Bronchial epithelial cell (primary cell): ENCODE results near the gene LDLR. TPM values are rescaled to one million over a fixed set of nuclear protein-coding genes. Genes with fewer than 3 reads are reported as not detected.

Experiments
- DNase-seq: peaks from one replicate; pipeline ENCODE4 v3.0.0-alpha.2; 2010; ENCODE audit warnings: low read depth
- FAIRE-seq: peaks from 2 replicates; lab custom pipeline; 2011; peaks lifted over from hg19 to GRCh38; lab: Jason Lieb, UNC
- H3K27me3 ChIP-seq: 2 replicates; pipeline ENCODE4 v1.5.1; 2011; ENCODE audit warnings: low read length; ENCODE audit not compliant: control insufficient read depth, insufficient read depth
- H3K36me3 ChIP-seq: 2 replicates; pipeline ENCODE4 v1.5.1; 2011; ENCODE audit warnings: low read length; ENCODE audit not compliant: control insufficient read depth, insufficient read depth
- H3K4me3 ChIP-seq: 2 replicates; pipeline ENCODE4 v1.5.1; 2011; ENCODE audit warnings: mild to moderate bottlenecking, low read depth, low read length, control low read depth
- total RNA-seq: library from RNA; depleted of rRNA; stranded (reverse); fragments of >200 nt; gene quantifications from 2 replicates; pipeline ENCODE4 v1.2.1, GENCODE V29; 2014
- TF ChIP-seq, protein P1 (sequence below): IDR thresholded peaks from 2 replicates; pipeline ENCODE4 v1.5.1; 2011; ENCODE audit warnings: mild to moderate bottlenecking, moderate library complexity, low read length, control low read depth, inconsistent platforms; ENCODE audit not compliant: insufficient read depth, severe bottlenecking

Gene LDLR
- total RNA-seq, 1 donor from 2014 or later, result 109 TPM

GRCh38 chr19:11046605-11047354 lies 42.5 kb upstream of the LDLR start:
- TF ChIP-seq, protein P1, sequence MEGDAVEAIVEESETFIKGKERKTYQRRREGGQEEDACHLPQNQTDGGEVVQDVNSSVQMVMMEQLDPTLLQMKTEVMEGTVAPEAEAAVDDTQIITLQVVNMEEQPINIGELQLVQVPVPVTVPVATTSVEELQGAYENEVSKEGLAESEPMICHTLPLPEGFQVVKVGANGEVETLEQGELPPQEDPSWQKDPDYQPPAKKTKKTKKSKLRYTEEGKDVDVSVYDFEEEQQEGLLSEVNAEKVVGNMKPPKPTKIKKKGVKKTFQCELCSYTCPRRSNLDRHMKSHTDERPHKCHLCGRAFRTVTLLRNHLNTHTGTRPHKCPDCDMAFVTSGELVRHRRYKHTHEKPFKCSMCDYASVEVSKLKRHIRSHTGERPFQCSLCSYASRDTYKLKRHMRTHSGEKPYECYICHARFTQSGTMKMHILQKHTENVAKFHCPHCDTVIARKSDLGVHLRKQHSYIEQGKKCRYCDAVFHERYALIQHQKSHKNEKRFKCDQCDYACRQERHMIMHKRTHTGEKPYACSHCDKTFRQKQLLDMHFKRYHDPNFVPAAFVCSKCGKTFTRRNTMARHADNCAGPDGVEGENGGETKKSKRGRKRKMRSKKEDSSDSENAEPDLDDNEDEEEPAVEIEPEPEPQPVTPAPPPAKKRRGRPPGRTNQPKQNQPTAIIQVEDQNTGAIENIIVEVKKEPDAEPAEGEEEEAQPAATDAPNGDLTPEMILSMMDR, result no peak
- H3K36me3 ChIP-seq, result peaks cover 4% of the 10 kb centered on the region
- no peak for FAIRE-seq
- no peaks in the 10 kb centered on the region for H3K27me3 ChIP-seq
- H3K4me3 ChIP-seq, result no peak overlapping the region
- DNase-seq, result no peak

DNA sequence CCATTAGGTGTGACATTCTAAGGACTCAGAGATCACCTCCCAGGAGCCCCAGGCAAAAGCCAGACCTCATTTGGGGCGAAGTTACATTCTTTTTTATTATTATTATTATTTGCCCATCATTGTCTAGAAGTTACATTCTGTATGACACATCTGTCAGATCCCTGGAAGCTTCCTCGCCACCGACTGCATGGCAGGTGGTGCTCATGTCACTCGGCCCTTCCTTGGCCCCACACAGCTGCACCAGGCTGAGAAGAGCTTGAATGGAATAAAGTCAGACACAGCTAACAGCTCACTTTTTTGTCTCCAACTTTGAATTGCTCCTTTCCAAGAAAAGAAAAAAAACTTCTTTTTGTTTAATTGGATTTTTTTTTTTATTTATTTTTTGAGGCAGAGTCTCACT lies 41.4 kb upstream of the LDLR start:
- DNase-seq (no peak), FAIRE-seq (no peak)
- H3K27me3 ChIP-seq, result no peaks in the 10 kb centered on the region
- H3K36me3 ChIP-seq, result peaks cover 8% of the 10 kb centered on the region
- no peak overlapping the region for H3K4me3 ChIP-seq
- TF ChIP-seq, protein P1, result no peak

- Histone ChIP-seq H3K4me3 (no peak overlapping the region), H3K27me3 (no peaks in the 10 kb centered on the region), H3K36me3 (peaks cover 10% of the 10 kb centered on the region)
- no peak for FAIRE-seq
- no peak for DNase-seq
- TF ChIP-seq, protein P1, result no peak
These were observed 38.7 kb upstream of the LDLR start for GRCh38 chr19:11050323-11051114.

DNA sequence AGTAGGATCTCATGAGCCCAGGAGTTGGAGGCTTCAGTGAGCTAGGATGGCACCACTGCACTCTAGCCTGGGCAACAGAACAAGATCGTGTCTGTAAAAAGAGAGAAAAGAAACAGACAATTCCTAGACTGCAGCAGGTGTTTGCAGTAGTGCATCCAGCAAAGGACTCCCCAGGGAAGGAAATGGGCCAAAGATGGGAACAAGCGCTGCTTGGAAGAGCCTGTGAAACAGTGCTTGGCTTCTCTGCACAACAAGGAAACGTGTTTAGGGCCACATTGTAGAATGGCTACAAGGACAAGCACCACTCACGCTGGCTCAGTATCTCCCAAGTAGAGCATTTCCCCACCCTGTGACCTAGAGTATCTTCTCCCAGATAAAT lies 35.5 kb upstream of the LDLR start:
- FAIRE-seq, result no peak
- H3K36me3 ChIP-seq, result peaks cover 18% of the 10 kb centered on the region

GRCh38 chr19:11054200-11054599 lies 35.1 kb upstream of the LDLR start:
- no peak for DNase-seq
- peaks cover 18% of the 10 kb centered on the region for H3K36me3 ChIP-seq

More for the DNA sequence above, 35.5 kb upstream of the LDLR start:
- H3K27me3 ChIP-seq, result no peaks in the 10 kb centered on the region
- no peak for DNase-seq
- TF ChIP-seq, protein P1, result no peak
- H3K4me3 ChIP-seq, result no peak overlapping the region

More at GRCh38 chr19:11054200-11054599, 35.1 kb upstream of the LDLR start:
- TF ChIP-seq, protein P1, result no peak
- Histone ChIP-seq H3K27me3 (no peaks in the 10 kb centered on the region), H3K4me3 (no peak overlapping the region)
- no peak for FAIRE-seq
